HTR-8/SVneo (cell line): ENCODE results near the gene SLC44A1.
"Not testable (repeated sequence)": the region's sequence is repeated elsewhere in the genome, so short reads cannot be mapped to it uniquely, and the experiment has no call there.

Source experiments
- DNase-seq: peaks from one replicate; pipeline ENCODE4 v3.0.0; 2011; ENCODE audit warnings: low spot score, mixed read lengths; ENCODE audit not compliant: insufficient read length
- FAIRE-seq: peaks from 2 replicates; lab custom pipeline; 2011; peaks lifted over from hg19 to GRCh38; lab: Jason Lieb, UNC

Gene SLC44A1

GRCh38 chr9:105241356-105242043, 3.0 kb upstream of the SLC44A1 start:
- DNase-seq (no peak), FAIRE-seq (no peak)

GRCh38 chr9:105242062-105242461, 2.4 kb upstream of the SLC44A1 start:
- DNase-seq (no peak), FAIRE-seq (no peak)

GRCh38 chr9:105242557-105242956, 1.9 kb upstream of the SLC44A1 start:
- DNase-seq (no peak), FAIRE-seq (no peak)

GRCh38 chr9:105243015-105243686, 1.3 kb upstream of the SLC44A1 start:
- DNase-seq (no peak), FAIRE-seq (no peak)

- DNase-seq, result no peak
- FAIRE-seq, result no peak
These were observed 230 bp downstream of the SLC44A1 start for GRCh38 chr9:105244734-105245028.

- DNase-seq, result no peak
- no peak for FAIRE-seq
These were observed 809 bp downstream of the SLC44A1 start for GRCh38 chr9:105245029-105245890.

- no peak for FAIRE-seq
These were observed 1.4 kb downstream of the SLC44A1 start for GRCh38 chr9:105245891-105246161.

GRCh38 chr9:105246656-105247173, 2.3 kb downstream of the SLC44A1 start:
- DNase-seq (no peak), FAIRE-seq (no peak)

More at GRCh38 chr9:105245891-105246161, 1.4 kb downstream of the SLC44A1 start:
- no peak for DNase-seq

- DNase-seq (no peak), FAIRE-seq (no peak)
These were observed 4.2 kb downstream of the SLC44A1 start for GRCh38 chr9:105248691-105249090.

- DNase-seq (no peak), FAIRE-seq (no peak)
These were observed 6.7 kb downstream of the SLC44A1 start for GRCh38 chr9:105251133-105251532.

GRCh38 chr9:105251733-105252404, 7.4 kb downstream of the SLC44A1 start:
- DNase-seq (no peak), FAIRE-seq (no peak)

GRCh38 chr9:105252405-105252756, 7.9 kb downstream of the SLC44A1 start:
- no peak for DNase-seq
- FAIRE-seq, result no peak

GRCh38 chr9:105254226-105254625, 9.8 kb downstream of the SLC44A1 start:
- no peak for FAIRE-seq

GRCh38 chr9:105255421-105255820, 11.0 kb downstream of the SLC44A1 start:
- DNase-seq, result no peak

More at GRCh38 chr9:105254226-105254625, 9.8 kb downstream of the SLC44A1 start:
- DNase-seq, result no peak

GRCh38 chr9:105256569-105256968, 12.1 kb downstream of the SLC44A1 start:
- DNase-seq, FAIRE-seq: not testable (repeated sequence)

More at GRCh38 chr9:105255421-105255820, 11.0 kb downstream of the SLC44A1 start:
- no peak for FAIRE-seq

- no peak for DNase-seq
- FAIRE-seq, result no peak
These were observed 13.4 kb downstream of the SLC44A1 start for GRCh38 chr9:105257809-105258208.

GRCh38 chr9:105258225-105258737, 13.8 kb downstream of the SLC44A1 start:
- DNase-seq (no peak), FAIRE-seq (no peak)

- no peak for FAIRE-seq
- no peak for DNase-seq
These were observed 14.8 kb downstream of the SLC44A1 start for GRCh38 chr9:105259274-105259673.

- DNase-seq (no peak), FAIRE-seq (no peak)
These were observed 15.5 kb downstream of the SLC44A1 start for GRCh38 chr9:105259731-105260612.
